Mucosa of stomach (tissue), 1 donor: Measurements from ENCODE around the gene NPAS3.

Experiments
- H3K27me3 ChIP-seq: one replicate; pipeline ENCODE4 v1.7.0; 2013; ENCODE audit warnings: mild to moderate bottlenecking, low read length; ENCODE audit not compliant: control insufficient read depth, insufficient read depth
- H3K36me3 ChIP-seq: one replicate; pipeline ENCODE4 v1.7.0; 2013; ENCODE audit warnings: low read length; ENCODE audit not compliant: control insufficient read depth, insufficient read depth
- H3K4me1 ChIP-seq: one replicate; pipeline ENCODE4 v1.7.0; 2013; ENCODE audit warnings: mild to moderate bottlenecking, low read length; ENCODE audit not compliant: control insufficient read depth, insufficient read depth
- H3K4me3 ChIP-seq: one replicate; pipeline ENCODE4 v1.7.0; 2013; ENCODE audit warnings: low read length
- H3K9ac ChIP-seq: one replicate; pipeline ENCODE4 v1.7.0; 2013; ENCODE audit warnings: mild to moderate bottlenecking, low read length, moderate library complexity
- H3K9me3 ChIP-seq: one replicate; pipeline ENCODE4 v1.7.0; 2013; ENCODE audit warnings: mild to moderate bottlenecking, low read length, moderate library complexity; ENCODE audit not compliant: control insufficient read depth
- donor health status: Pancreatic carcinoma.

Gene NPAS3

GRCh38 chr14:33254861-33255395, 316.2 kb downstream of the NPAS3 start:
- no peaks in the 10 kb centered on the region for H3K27me3 ChIP-seq
- no peak overlapping the region for H3K9ac ChIP-seq
- no peak overlapping the region for H3K4me3 ChIP-seq
- H3K4me1 ChIP-seq: no peaks in the 10 kb centered on the region
- H3K36me3 ChIP-seq: no peaks in the 10 kb centered on the region
- H3K9me3 ChIP-seq: no peaks in the 10 kb centered on the region

GRCh38 chr14:33257796-33258195, 319.1 kb downstream of the NPAS3 start:
- H3K9me3 ChIP-seq: no peaks in the 10 kb centered on the region
- H3K9ac ChIP-seq: no peak overlapping the region
- H3K36me3 ChIP-seq: no peaks in the 10 kb centered on the region
- H3K4me1 ChIP-seq: no peaks in the 10 kb centered on the region
- H3K4me3 ChIP-seq: no peak overlapping the region
- no peaks in the 10 kb centered on the region for H3K27me3 ChIP-seq

GRCh38 chr14:33259764-33260163, 321.1 kb downstream of the NPAS3 start:
- Histone ChIP-seq H3K9me3 (no peaks in the 10 kb centered on the region), H3K36me3 (no peaks in the 10 kb centered on the region), H3K4me3 (no peak overlapping the region), H3K27me3 (no peaks in the 10 kb centered on the region), H3K4me1 (no peaks in the 10 kb centered on the region), H3K9ac (no peak overlapping the region)

GRCh38 chr14:33271216-33271615, 332.5 kb downstream of the NPAS3 start:
- Histone ChIP-seq H3K36me3 (no peaks in the 10 kb centered on the region), H3K9ac (no peak overlapping the region), H3K9me3 (no peaks in the 10 kb centered on the region), H3K27me3 (no peaks in the 10 kb centered on the region), H3K4me3 (no peak overlapping the region), H3K4me1 (no peaks in the 10 kb centered on the region)

GRCh38 chr14:33271891-33272290, 333.2 kb downstream of the NPAS3 start:
- Histone ChIP-seq H3K4me1 (no peaks in the 10 kb centered on the region), H3K9me3 (no peaks in the 10 kb centered on the region), H3K36me3 (no peaks in the 10 kb centered on the region), H3K4me3 (no peak overlapping the region), H3K27me3 (no peaks in the 10 kb centered on the region), H3K9ac (no peak overlapping the region)

- no peaks in the 10 kb centered on the region for H3K4me1 ChIP-seq
- no peaks in the 10 kb centered on the region for H3K27me3 ChIP-seq
- H3K4me3 ChIP-seq: no peak overlapping the region
- no peak overlapping the region for H3K9ac ChIP-seq
- H3K36me3 ChIP-seq: no peaks in the 10 kb centered on the region
- no peaks in the 10 kb centered on the region for H3K9me3 ChIP-seq
Observed at GRCh38 chr14:33273978-33274377, 335.3 kb downstream of the NPAS3 start.

- Histone ChIP-seq H3K9ac (no peak overlapping the region), H3K4me3 (no peak overlapping the region), H3K9me3 (no peaks in the 10 kb centered on the region), H3K27me3 (no peaks in the 10 kb centered on the region), H3K4me1 (no peaks in the 10 kb centered on the region), H3K36me3 (no peaks in the 10 kb centered on the region)
Observed at GRCh38 chr14:33275879-33276278, 337.2 kb downstream of the NPAS3 start.

GRCh38 chr14:33279865-33280264, 341.2 kb downstream of the NPAS3 start:
- Histone ChIP-seq H3K9ac (no peak overlapping the region), H3K9me3 (no peaks in the 10 kb centered on the region)

GRCh38 chr14:33280646-33281045, 342.0 kb downstream of the NPAS3 start:
- Histone ChIP-seq H3K27me3 (no peaks in the 10 kb centered on the region), H3K4me1 (no peaks in the 10 kb centered on the region), H3K36me3 (no peaks in the 10 kb centered on the region), H3K9ac (no peak overlapping the region), H3K9me3 (no peaks in the 10 kb centered on the region), H3K4me3 (no peak overlapping the region)

More at GRCh38 chr14:33279865-33280264, 341.2 kb downstream of the NPAS3 start:
- Histone ChIP-seq H3K27me3 (no peaks in the 10 kb centered on the region), H3K4me1 (no peaks in the 10 kb centered on the region), H3K36me3 (no peaks in the 10 kb centered on the region), H3K4me3 (no peak overlapping the region)

GRCh38 chr14:33282331-33283230, 343.9 kb downstream of the NPAS3 start:
- Histone ChIP-seq H3K9me3 (no peaks in the 10 kb centered on the region), H3K4me3 (no peak overlapping the region), H3K4me1 (no peaks in the 10 kb centered on the region), H3K36me3 (no peaks in the 10 kb centered on the region), H3K27me3 (no peaks in the 10 kb centered on the region), H3K9ac (no peak overlapping the region)

- no peaks in the 10 kb centered on the region for H3K4me1 ChIP-seq
- H3K9ac ChIP-seq: no peak overlapping the region
- H3K9me3 ChIP-seq: no peaks in the 10 kb centered on the region
- no peaks in the 10 kb centered on the region for H3K36me3 ChIP-seq
- no peaks in the 10 kb centered on the region for H3K27me3 ChIP-seq
- no peak overlapping the region for H3K4me3 ChIP-seq
Observed at GRCh38 chr14:33285902-33286700, 347.4 kb downstream of the NPAS3 start.

GRCh38 chr14:33287189-33287588, 348.5 kb downstream of the NPAS3 start:
- no peak overlapping the region for H3K4me3 ChIP-seq
- H3K9me3 ChIP-seq: no peaks in the 10 kb centered on the region
- H3K36me3 ChIP-seq: no peaks in the 10 kb centered on the region
- no peak overlapping the region for H3K9ac ChIP-seq
- H3K4me1 ChIP-seq: no peaks in the 10 kb centered on the region
- no peaks in the 10 kb centered on the region for H3K27me3 ChIP-seq
